ENCODE measurements around the gene NOP9. TPM values are rescaled to one million over a fixed set of nuclear protein-coding genes. Genes with fewer than 3 reads are reported as not detected.

NOP9 gene
- total RNA-seq, 1 experiment from 2014 or later = 35.1 TPM

DNA sequence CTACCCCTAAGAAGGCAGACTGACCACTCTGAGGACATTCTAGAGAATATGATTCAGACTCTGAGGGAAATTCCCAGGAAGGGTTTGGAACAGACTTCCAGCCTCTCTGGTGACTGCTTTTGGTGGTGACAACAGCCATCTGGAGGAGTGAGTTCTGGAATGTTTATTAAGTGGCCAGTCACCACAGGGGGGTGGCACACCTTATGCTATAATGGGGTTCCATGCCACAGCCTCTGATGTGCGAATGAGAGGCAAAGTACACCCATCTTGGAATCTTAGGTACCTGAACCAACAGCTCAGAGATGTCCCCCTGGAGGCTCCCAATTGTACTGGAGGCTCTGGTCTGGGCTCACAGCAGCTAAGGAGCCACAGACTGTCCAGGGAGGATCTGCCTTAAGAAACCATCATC lies 47.8 kb upstream of the NOP9 start:
- POLR2A ChIA-PET = no interaction called here
- no peaks in the 10 kb centered on the region; the same call in 1 of the 2 replicates for H3K36me3 ChIP-seq (ENCODE audit: control insufficient read depth, insufficient read depth, low read length)
- Mint-ChIP-seq H3K9me3 (ENCODE audit: unreplicated experiment) (no peaks in the 10 kb centered on the region), H3K4me1 (ENCODE audit: low read depth, unreplicated experiment) (no peaks in the 10 kb centered on the region), H3K27ac (ENCODE audit: unreplicated experiment) (no peak overlapping the region), H3K36me3 (ENCODE audit: insufficient read depth, unreplicated experiment) (no peaks in the 10 kb centered on the region), H3K4me3 (ENCODE audit: unreplicated experiment) (no peak overlapping the region), H3K27me3 (ENCODE audit: insufficient read depth, unreplicated experiment) (no peaks in the 10 kb centered on the region)
- no TSS peak for BruUV-seq (replicated peaks)
- H3K4me1 ChIP-seq = peaks cover 13% of the 10 kb centered on the region
- no peaks in the 10 kb centered on the region for H3K9me3 ChIP-seq
- CTCF ChIA-PET = interaction anchor here (0.7 to 2.9 kb wide), 8 partner anchors 9 to 180 kb away, joined by 3 to 16 read pairs (median 5); partner anchors contain the start of genes CIDEB, DHRS1, NOP9 and RABGGTA
- DNase-seq = no peak
- TF ChIP-seq, protein P1, sequence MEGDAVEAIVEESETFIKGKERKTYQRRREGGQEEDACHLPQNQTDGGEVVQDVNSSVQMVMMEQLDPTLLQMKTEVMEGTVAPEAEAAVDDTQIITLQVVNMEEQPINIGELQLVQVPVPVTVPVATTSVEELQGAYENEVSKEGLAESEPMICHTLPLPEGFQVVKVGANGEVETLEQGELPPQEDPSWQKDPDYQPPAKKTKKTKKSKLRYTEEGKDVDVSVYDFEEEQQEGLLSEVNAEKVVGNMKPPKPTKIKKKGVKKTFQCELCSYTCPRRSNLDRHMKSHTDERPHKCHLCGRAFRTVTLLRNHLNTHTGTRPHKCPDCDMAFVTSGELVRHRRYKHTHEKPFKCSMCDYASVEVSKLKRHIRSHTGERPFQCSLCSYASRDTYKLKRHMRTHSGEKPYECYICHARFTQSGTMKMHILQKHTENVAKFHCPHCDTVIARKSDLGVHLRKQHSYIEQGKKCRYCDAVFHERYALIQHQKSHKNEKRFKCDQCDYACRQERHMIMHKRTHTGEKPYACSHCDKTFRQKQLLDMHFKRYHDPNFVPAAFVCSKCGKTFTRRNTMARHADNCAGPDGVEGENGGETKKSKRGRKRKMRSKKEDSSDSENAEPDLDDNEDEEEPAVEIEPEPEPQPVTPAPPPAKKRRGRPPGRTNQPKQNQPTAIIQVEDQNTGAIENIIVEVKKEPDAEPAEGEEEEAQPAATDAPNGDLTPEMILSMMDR (IDR thresholded peaks at IDR 0.05; ENCODE audit: insufficient read depth in 1 of 2, low read depth in 1 of 2, low read length in 1 of 2, severe bottlenecking in 1 of 2, unreplicated experiment in 1 of 2) = no peak
- H3K27me3 ChIP-seq (replicated peaks; ENCODE audit: control insufficient read depth, insufficient read depth, low read length) = no peaks in the 10 kb centered on the region
- H3K4me3 ChIP-seq (ENCODE audit: low read depth, low read length) = no peak overlapping the region
- intact Hi-C loops (cut with micrococcal nuclease; ENCODE audit: unreplicated experiment) = no loop called here

DNA sequence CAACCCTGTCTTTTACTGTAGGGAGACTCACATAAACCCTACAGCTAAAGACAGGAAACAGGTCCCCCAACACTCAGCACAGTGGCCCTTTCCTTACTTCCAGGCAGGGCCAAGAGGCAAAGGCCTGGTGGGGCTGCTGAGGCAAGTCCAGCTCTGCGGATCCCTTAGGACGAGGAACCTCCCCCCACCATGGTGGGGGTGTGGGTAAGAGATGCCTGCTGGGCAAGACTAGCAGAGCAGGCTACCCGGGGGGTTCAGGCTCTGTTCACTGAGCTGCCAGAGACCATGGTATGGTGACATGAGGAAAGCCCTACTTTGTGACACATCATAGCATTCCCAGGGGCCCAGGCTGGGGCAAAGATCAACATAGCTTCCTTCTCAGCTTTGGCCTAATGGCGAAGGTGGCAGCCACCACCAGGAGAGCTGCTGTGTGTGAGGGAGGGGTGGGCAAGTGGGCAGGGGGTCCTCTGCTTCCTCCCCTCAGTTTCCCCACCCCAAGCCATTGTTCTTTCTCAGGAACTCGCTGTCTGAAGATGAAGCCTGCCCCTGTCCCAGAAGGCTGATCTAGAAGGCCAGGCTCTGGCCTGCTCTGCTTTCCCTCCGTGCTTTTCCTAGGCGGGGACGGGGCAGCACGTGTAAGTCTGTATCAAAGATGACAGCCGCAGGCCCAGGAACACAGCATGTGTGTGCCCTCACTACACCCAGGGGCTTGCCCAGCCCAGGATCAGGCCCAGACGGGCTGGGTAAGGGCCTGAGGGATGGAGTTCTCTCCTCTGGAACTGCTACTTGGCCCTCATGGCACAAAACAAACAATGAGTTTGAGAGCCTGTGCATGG lies 47.1 kb upstream of the NOP9 start:
- Mint-ChIP-seq H3K4me1 (ENCODE audit: low read depth, unreplicated experiment) (no peaks in the 10 kb centered on the region), H3K36me3 (ENCODE audit: insufficient read depth, unreplicated experiment) (no peaks in the 10 kb centered on the region), H3K9me3 (ENCODE audit: unreplicated experiment) (no peaks in the 10 kb centered on the region), H3K27me3 (ENCODE audit: insufficient read depth, unreplicated experiment) (no peaks in the 10 kb centered on the region), H3K27ac (ENCODE audit: unreplicated experiment) (no peak overlapping the region), H3K4me3 (ENCODE audit: unreplicated experiment) (no peak overlapping the region)
- intact Hi-C loops (cut with micrococcal nuclease; ENCODE audit: unreplicated experiment) = no loop called here
- ChIA-PET POLR2A (interaction anchor here (0.7 to 1.0 kb wide), 3 partner anchors 10 to 1075 kb away, joined by 3 to 6 read pairs (median 4); partner anchors contain the start of genes CHMP4A and TINF2), CTCF (interaction anchor here (0.7 to 2.9 kb wide), 7 partner anchors 9 to 179 kb away, joined by 3 to 16 read pairs (median 6); partner anchors contain the start of genes CIDEB, RABGGTA and TINF2)
- H3K9me3 ChIP-seq = no peaks in the 10 kb centered on the region
- TF ChIP-seq, protein P1 (IDR thresholded peaks at IDR 0.05; ENCODE audit: insufficient read depth in 1 of 2, low read depth in 1 of 2, low read length in 1 of 2, severe bottlenecking in 1 of 2, unreplicated experiment in 1 of 2) = no peak
- H3K4me3 ChIP-seq (ENCODE audit: low read depth, low read length) = no peak overlapping the region
- H3K27me3 ChIP-seq (replicated peaks; ENCODE audit: control insufficient read depth, insufficient read depth, low read length) = no peaks in the 10 kb centered on the region
- DNase-seq = peak; percentile 52 to 54
- no TSS peak for BruUV-seq (replicated peaks)
- no peaks in the 10 kb centered on the region; the same call in 1 of the 2 replicates for H3K36me3 ChIP-seq (ENCODE audit: control insufficient read depth, insufficient read depth, low read length)
- H3K4me1 ChIP-seq = peaks cover 13% of the 10 kb centered on the region

DNA sequence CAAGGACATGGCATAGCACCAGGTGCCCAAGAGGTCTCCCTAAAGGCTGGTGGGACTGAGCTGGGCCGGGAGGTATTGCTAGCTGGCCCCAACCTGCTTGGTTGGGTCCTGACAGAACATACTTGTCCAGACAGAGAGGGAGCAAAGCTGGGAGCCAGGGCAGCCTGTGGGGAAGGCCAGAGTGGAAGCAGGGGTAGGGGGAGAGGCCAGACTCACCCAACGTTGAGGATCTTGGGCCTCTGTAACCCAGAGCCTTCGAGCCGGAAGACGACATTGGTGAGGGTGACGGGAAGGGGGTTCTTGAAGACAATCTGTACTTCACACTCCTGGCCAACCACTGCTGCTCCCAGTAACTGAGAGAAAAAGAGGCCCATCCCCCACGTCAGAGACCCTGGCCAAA lies 45.7 kb upstream of the NOP9 start:
- intact Hi-C loops (cut with micrococcal nuclease; ENCODE audit: unreplicated experiment) = no loop called here
- Mint-ChIP-seq H3K9me3 (ENCODE audit: unreplicated experiment) (no peaks in the 10 kb centered on the region), H3K4me1 (ENCODE audit: low read depth, unreplicated experiment) (no peaks in the 10 kb centered on the region), H3K27me3 (ENCODE audit: insufficient read depth, unreplicated experiment) (no peaks in the 10 kb centered on the region), H3K27ac (ENCODE audit: unreplicated experiment) (no peak overlapping the region), H3K4me3 (ENCODE audit: unreplicated experiment) (no peak overlapping the region), H3K36me3 (ENCODE audit: insufficient read depth, unreplicated experiment) (no peaks in the 10 kb centered on the region)
- BruUV-seq (replicated peaks) = no TSS peak
- DNase-seq = no peak
- ChIA-PET CTCF (interaction anchor here (1.2 kb wide), 1 partner anchor 11 kb away, joined by 3 read pairs; the partner anchor contains the start of gene TINF2), POLR2A (no interaction called here)
- Histone ChIP-seq H3K27me3 (replicated peaks; ENCODE audit: control insufficient read depth, insufficient read depth, low read length) (no peaks in the 10 kb centered on the region), H3K36me3 (ENCODE audit: control insufficient read depth, insufficient read depth, low read length) (no peaks in the 10 kb centered on the region; the same call in 1 of the 2 replicates), H3K9me3 (no peaks in the 10 kb centered on the region), H3K4me3 (ENCODE audit: low read depth, low read length) (no peak overlapping the region), H3K4me1 (peaks cover 13% of the 10 kb centered on the region)
- TF ChIP-seq, protein P1 (IDR thresholded peaks at IDR 0.05; ENCODE audit: insufficient read depth in 1 of 2, low read depth in 1 of 2, low read length in 1 of 2, severe bottlenecking in 1 of 2, unreplicated experiment in 1 of 2) = no peak
